K562 (cell line): ENCODE results near the gene LSS. TPM values are rescaled to one million over a fixed set of nuclear protein-coding genes. Genes with fewer than 3 reads are reported as not detected.

Experiments used
- FUS ChIP-seq: fragments of 200-400 bp; formaldehyde crosslinking; optimal IDR thresholded peaks from 2 replicates; pipeline ENCODE3; 2017; ENCODE audit warnings: low read depth, low read length
- NCOA6 ChIP-seq: fragments of 450-650 bp; IDR thresholded peaks from 2 replicates; pipeline ENCODE4 v1.6.1; 2017; ENCODE audit warnings: mild to moderate bottlenecking
- NELFE ChIP-seq: IDR thresholded peaks from 2 replicates; pipeline ENCODE4 v1.6.1; 2011; ENCODE audit warnings: mild to moderate bottlenecking; ENCODE audit not compliant: insufficient read depth, insufficient read length
- NR3C1 ChIP-seq: sonication (generic); formaldehyde crosslinking; IDR thresholded peaks from 2 replicates; pipeline ENCODE4 v1.8.1; 2022; ENCODE audit warnings: missing genetic modification reagents
- PHF8 ChIP-seq: fragments of 200-600 bp; sonication (generic); IDR thresholded peaks from 2 replicates; pipeline ENCODE4 v1.6.1; 2012; ENCODE audit warnings: mixed run types, mild to moderate bottlenecking, inconsistent platforms, low read length, moderate library complexity, borderline replicate concordance
- RB1 ChIP-seq: fragments of 450-650 bp; IDR thresholded peaks from 2 replicates; pipeline ENCODE4 v1.6.1; 2017; ENCODE audit warnings: low read depth, mild to moderate bottlenecking
- RFX1 ChIP-seq: fragments of 450-650 bp; IDR thresholded peaks from 2 replicates; pipeline ENCODE4 v1.6.1; 2016; ENCODE audit warnings: mild to moderate bottlenecking, moderate library complexity
- SNRNP70 ChIP-seq: fragments of 200-400 bp; formaldehyde crosslinking; optimal IDR thresholded peaks from 2 replicates; pipeline ENCODE3; 2017; ENCODE audit warnings: low read depth, low read length
- ZNF224 ChIP-seq: sonication (generic); formaldehyde crosslinking; IDR thresholded peaks from 2 replicates; pipeline ENCODE4 v1.8.0; 2022; ENCODE audit warnings: mild to moderate bottlenecking, missing genetic modification reagents
- ZNF24 ChIP-seq: fragments of 450-650 bp; IDR thresholded peaks from 2 replicates; pipeline ENCODE4 v1.6.1; 2016
- ZNF311 ChIP-seq: fragments of 250-450 bp; sonication (Bioruptor Pico); IDR thresholded peaks from 2 replicates; pipeline ENCODE4 v1.4.0; 2020; ENCODE audit warnings: mild to moderate bottlenecking, moderate library complexity
- ZNF384 ChIP-seq: IDR thresholded peaks from 2 replicates; pipeline ENCODE4 v1.6.1; 2012; ENCODE audit warnings: low read depth, low read length, improper control_type of control experiment
- ZNF668 ChIP-seq: fragments of 250-450 bp; sonication (Bioruptor Pico); IDR thresholded peaks from 2 replicates; pipeline ENCODE4 v1.8.0; 2022; ENCODE audit warnings: mild to moderate bottlenecking, inconsistent platforms
- ZNF830 ChIP-seq: fragments of 250-450 bp; sonication (Bioruptor Pico); IDR thresholded peaks from 2 replicates; pipeline ENCODE4 v1.5.0; 2021; ENCODE audit warnings: mild to moderate bottlenecking
- polyA plus RNA-seq, 8 experiments: library from polyadenylated mRNA; depleted of rRNA in 4 of 8; stranded (reverse) in 5 of 8; unstranded in 3 of 8; fragments of >200 nt; fragmentation: Nextera tagmentation in 2 of 8; fragmentation: Illumina TruSeq in 1 of 8; extraction: Ambion mirVana in 2 of 8; extraction: Trizol in 1 of 8; gene quantifications; 2 replicates each; pipeline versions ENCODE4 v1.2.1 to v1.2.3, GENCODE V29; 2011 to 2014; ENCODE audit warnings: inconsistent platforms in 1 of 8, missing spikeins in 1 of 8
- total RNA-seq, 7 experiments: library from RNA; depleted of rRNA in 6 of 7; stranded (reverse); fragments of >200 nt in 6 of 7; fragmentation: Illumina TruSeq in 2 of 7; extraction: Trizol in 2 of 7; gene quantifications; 2 replicates each; pipeline versions ENCODE4 v1.2.1 to v1.2.3, GENCODE V29; 2011 to 2021; ENCODE audit warnings: low replicate concordance in 1 of 7
- TF ChIP-seq, protein P1 (sequence below): fragments of 250-450 bp; sonication (Bioruptor Pico); IDR thresholded peaks from 2 replicates; pipeline ENCODE4 v1.8.0; 2022; ENCODE audit warnings: moderate library complexity, mild to moderate bottlenecking, inconsistent platforms
- TF ChIP-seq, protein P2 (sequence below): fragments of 250-450 bp; sonication (Bioruptor Pico); IDR thresholded peaks from 2 replicates; pipeline ENCODE4 v1.4.0; 2020; ENCODE audit warnings: mild to moderate bottlenecking, moderate library complexity
- TF ChIP-seq, protein P3 (sequence below): sonication (generic); formaldehyde crosslinking; IDR thresholded peaks from 2 replicates; pipeline ENCODE4 v1.8.0; 2022; ENCODE audit warnings: mild to moderate bottlenecking, missing genetic modification reagents

LSS gene
- total and polyA plus RNA-seq, 9 of the 15 experiments (the other 6 are each of a cell fraction or from before 2014, with no cell fraction given), result 2.2 to 89.5 (median 37.4) TPM

DNA sequence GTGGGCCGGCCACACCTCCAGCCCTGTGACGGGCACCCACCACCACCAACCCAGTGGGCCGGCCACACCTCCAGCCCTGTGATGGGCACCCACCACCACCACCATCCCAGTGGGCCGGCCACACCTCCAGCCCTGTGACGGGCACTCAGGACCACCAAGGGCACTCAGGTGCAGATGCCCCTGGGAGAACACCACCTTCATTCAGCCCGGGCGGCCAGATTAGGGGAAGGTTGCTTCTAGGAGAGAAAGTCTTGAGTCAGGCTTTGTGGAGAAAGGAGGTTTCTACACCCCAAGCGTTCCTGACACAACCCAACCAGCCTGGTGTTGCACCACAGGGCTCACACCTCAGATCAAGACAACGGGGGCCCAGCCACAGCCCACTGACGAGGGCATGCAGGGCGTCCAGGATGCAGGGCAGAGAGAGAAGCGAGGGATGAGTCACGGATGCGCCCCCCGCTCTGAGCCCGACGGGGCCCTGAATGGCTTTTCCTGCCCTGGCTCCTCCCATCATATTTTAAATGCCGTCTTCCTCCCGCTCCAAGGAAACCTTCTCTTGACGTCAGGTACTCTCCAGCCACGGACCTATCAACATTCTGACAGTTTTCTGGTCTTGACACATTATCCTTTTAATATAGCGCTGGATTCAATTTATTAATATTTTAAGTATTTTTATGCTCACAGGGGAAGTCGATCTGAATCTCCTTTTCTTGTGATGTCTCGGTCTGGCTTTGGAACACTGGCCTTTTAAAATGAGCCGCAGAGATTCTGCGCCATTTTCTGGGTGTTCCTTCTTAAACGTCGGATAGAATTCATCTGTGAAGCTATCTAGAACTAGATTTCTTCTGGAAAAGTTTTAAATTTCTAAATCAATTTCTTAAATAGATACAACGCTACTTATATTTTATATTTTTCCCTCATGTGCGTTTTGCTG is 43.7 kb downstream of the LSS start (continued):
- TF ChIP-seq PHF8 (peak; percentile 59; the same call in 1 of the 2 replicates), FUS (no peak), NELFE (no peak), ZNF830 (CRISPR knock-in tag) (0 out of 2 replicates have a peak, but pooled peaks have one; percentile 38), ZNF224 (CRISPR knock-in tag) (no peak), ZNF24 (no peak), NR3C1 (CRISPR knock-in tag) (no peak), NCOA6 (no peak), RFX1 (no peak; the same call in 1 of the 2 replicates), ZNF311 (CRISPR knock-in tag) (no peak), SNRNP70 (no peak), RB1 (no peak), ZNF668 (CRISPR knock-in tag) (no peak), ZNF384 (no peak)
- TF ChIP-seq, protein P1, sequence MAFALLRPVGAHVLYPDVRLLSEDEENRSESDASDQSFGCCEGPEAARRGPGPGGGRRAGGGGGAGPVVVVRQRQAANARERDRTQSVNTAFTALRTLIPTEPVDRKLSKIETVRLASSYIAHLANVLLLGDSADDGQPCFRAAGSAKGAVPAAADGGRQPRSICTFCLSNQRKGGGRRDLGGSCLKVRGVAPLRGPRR (CRISPR knock-in tag), result no peak
- TF ChIP-seq, protein P2, sequence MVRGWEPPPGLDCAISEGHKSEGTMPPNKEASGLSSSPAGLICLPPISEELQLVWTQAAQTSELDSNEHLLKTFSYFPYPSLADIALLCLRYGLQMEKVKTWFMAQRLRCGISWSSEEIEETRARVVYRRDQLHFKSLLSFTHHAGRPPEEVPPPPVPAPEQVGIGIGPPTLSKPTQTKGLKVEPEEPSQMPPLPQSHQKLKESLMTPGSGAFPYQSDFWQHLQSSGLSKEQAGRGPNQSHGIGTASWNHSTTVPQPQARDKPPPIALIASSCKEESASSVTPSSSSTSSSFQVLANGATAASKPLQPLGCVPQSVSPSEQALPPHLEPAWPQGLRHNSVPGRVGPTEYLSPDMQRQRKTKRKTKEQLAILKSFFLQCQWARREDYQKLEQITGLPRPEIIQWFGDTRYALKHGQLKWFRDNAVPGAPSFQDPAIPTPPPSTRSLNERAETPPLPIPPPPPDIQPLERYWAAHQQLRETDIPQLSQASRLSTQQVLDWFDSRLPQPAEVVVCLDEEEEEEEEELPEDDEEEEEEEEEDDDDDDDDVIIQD (CRISPR knock-in tag), result no peak
- TF ChIP-seq, protein P3, sequence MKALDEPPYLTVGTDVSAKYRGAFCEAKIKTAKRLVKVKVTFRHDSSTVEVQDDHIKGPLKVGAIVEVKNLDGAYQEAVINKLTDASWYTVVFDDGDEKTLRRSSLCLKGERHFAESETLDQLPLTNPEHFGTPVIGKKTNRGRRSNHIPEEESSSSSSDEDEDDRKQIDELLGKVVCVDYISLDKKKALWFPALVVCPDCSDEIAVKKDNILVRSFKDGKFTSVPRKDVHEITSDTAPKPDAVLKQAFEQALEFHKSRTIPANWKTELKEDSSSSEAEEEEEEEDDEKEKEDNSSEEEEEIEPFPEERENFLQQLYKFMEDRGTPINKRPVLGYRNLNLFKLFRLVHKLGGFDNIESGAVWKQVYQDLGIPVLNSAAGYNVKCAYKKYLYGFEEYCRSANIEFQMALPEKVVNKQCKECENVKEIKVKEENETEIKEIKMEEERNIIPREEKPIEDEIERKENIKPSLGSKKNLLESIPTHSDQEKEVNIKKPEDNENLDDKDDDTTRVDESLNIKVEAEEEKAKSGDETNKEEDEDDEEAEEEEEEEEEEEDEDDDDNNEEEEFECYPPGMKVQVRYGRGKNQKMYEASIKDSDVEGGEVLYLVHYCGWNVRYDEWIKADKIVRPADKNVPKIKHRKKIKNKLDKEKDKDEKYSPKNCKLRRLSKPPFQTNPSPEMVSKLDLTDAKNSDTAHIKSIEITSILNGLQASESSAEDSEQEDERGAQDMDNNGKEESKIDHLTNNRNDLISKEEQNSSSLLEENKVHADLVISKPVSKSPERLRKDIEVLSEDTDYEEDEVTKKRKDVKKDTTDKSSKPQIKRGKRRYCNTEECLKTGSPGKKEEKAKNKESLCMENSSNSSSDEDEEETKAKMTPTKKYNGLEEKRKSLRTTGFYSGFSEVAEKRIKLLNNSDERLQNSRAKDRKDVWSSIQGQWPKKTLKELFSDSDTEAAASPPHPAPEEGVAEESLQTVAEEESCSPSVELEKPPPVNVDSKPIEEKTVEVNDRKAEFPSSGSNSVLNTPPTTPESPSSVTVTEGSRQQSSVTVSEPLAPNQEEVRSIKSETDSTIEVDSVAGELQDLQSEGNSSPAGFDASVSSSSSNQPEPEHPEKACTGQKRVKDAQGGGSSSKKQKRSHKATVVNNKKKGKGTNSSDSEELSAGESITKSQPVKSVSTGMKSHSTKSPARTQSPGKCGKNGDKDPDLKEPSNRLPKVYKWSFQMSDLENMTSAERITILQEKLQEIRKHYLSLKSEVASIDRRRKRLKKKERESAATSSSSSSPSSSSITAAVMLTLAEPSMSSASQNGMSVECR (CRISPR knock-in tag), result peak; percentile 63; the same call in 1 of the 2 replicates
